Testis (tissue), 3 donors: ENCODE results near the gene FBLN1. TPM values are rescaled to one million over a fixed set of nuclear protein-coding genes. Genes with fewer than 3 reads are reported as not detected.
"Not testable (repeated sequence)": the region's sequence is repeated elsewhere in the genome, so short reads cannot be mapped to it uniquely, and the experiment has no call there.

Experiments used
- DNase-seq: peaks from one replicate; pipeline ENCODE4 v3.0.0-alpha.2; 2019
- H3K27ac ChIP-seq, 2 donors: fragments of 200-600 bp; sonication (generic); one replicate each; pipeline ENCODE4 v1.5.1; 2019
- H3K27me3 ChIP-seq: fragments of 200-600 bp; sonication (generic); one replicate; pipeline ENCODE4 v1.5.1; 2019
- H3K36me3 ChIP-seq: fragments of 200-600 bp; sonication (generic); one replicate; pipeline ENCODE4 v1.5.1; 2017; ENCODE audit warnings: low read depth; ENCODE audit errors: missing control alignments
- H3K4me1 ChIP-seq: fragments of 200-600 bp; sonication (generic); one replicate; pipeline ENCODE4 v1.5.1; 2019
- H3K4me3 ChIP-seq, 2 donors: fragments of 200-600 bp; sonication (generic); one replicate each; pipeline ENCODE4 v1.5.1; 2017 to 2019
- H3K9me3 ChIP-seq: fragments of 200-600 bp; sonication (generic); one replicate; pipeline ENCODE4 v1.5.1; 2017
- CTCF ChIP-seq, 3 experiments: fragments of 450-650 bp in 2 of 3; fragments of 200-600 bp in 1 of 3; sonication (generic) in 1 of 3; IDR thresholded peaks; one replicate each; pipeline ENCODE4 v1.5.1; 2016 to 2019; ENCODE audit warnings: antibody characterized with exemption in 3 of 3, mild to moderate bottlenecking in 2 of 3, moderate library complexity in 1 of 3
- POLR2A ChIP-seq: fragments of 450-650 bp; IDR thresholded peaks from one replicate; pipeline ENCODE4 v1.6.1; 2017; ENCODE audit warnings: antibody characterized with exemption, mild to moderate bottlenecking, moderate library complexity
- WGBS, 2 donors: methylation state at CpG; one replicate each; pipeline ENCODE4 v1.1.5; 2018; 5-methylcytosine and 5-hydroxymethylcytosine counted together
- intact Hi-C: fragments of 100-400 bp; cut with DNase I; formaldehyde crosslinking; loops from one replicate; pipeline ENCODE4 v1.15.1; 2023; ENCODE audit warnings: low total_unique reads
- polyA plus RNA-seq: library from polyadenylated mRNA; stranded (reverse); fragments of 350-450 nt; fragmentation: Illumina TruSeq; extraction: RNeasy Lipid Tissue Mini Kit (QIAGEN cat#74804); gene quantifications from one replicate; pipeline ENCODE4 v1.2.3, GENCODE V29; 2014; ENCODE audit warnings: low read depth, low replicate concordance; ENCODE audit not compliant: insufficient read depth
- total RNA-seq, 2 donors: library from RNA; depleted of rRNA; stranded (reverse); fragments of >200 nt; gene quantifications; one replicate each; pipeline ENCODE4 v1.2.3, GENCODE V29; 2016

The FBLN1 gene
- total and polyA plus RNA-seq, 3 donors from 2014 or later: 32.4 to 154 (median 42.2) TPM

GRCh38 chr22:45615364-45615763, 112.7 kb downstream of the FBLN1 start:
- 71 to 87% methylated on average over 3 of the region's 3 CpGs for WGBS, 2 donors
- H3K27ac ChIP-seq: no peak overlapping the region
- intact Hi-C loops: no loop called here

GRCh38 chr22:45616432-45616831, 113.7 kb downstream of the FBLN1 start:
- H3K27me3 ChIP-seq: no peaks in the 10 kb centered on the region
- no peaks in the 10 kb centered on the region for H3K4me1 ChIP-seq
- H3K36me3 ChIP-seq: no peaks in the 10 kb centered on the region
- H3K4me3 ChIP-seq: no peak overlapping the region
- no peak for TF ChIP-seq CTCF (IDR thresholded peaks at IDR 0.05)
- TF ChIP-seq POLR2A: no peak
- no peak for DNase-seq
- no peak overlapping the region for H3K27ac ChIP-seq
- intact Hi-C loops: no loop called here
- H3K9me3 ChIP-seq: no peaks in the 10 kb centered on the region
- WGBS, 2 donors: 94 to 95% methylated on average over 2 of the region's 2 CpGs

More at GRCh38 chr22:45615364-45615763, 112.7 kb downstream of the FBLN1 start:
- DNase-seq: no peak
- H3K4me3 ChIP-seq: no peak overlapping the region
- H3K36me3 ChIP-seq: no peaks in the 10 kb centered on the region
- H3K27me3 ChIP-seq: no peaks in the 10 kb centered on the region
- TF ChIP-seq CTCF (IDR thresholded peaks at IDR 0.05): no peak
- TF ChIP-seq POLR2A: no peak
- H3K9me3 ChIP-seq: no peaks in the 10 kb centered on the region
- H3K4me1 ChIP-seq: no peaks in the 10 kb centered on the region

GRCh38 chr22:45617948-45618347, 115.3 kb downstream of the FBLN1 start:
- 71 to 80% methylated on average over 7 to 8 of the region's 8 CpGs for WGBS, 2 donors
- no peak overlapping the region for H3K4me3 ChIP-seq
- no peaks in the 10 kb centered on the region for H3K4me1 ChIP-seq
- H3K9me3 ChIP-seq: no peaks in the 10 kb centered on the region
- H3K27ac ChIP-seq: no peak overlapping the region
- H3K27me3 ChIP-seq: no peaks in the 10 kb centered on the region
- H3K36me3 ChIP-seq: no peaks in the 10 kb centered on the region
- intact Hi-C loops: no loop called here
- DNase-seq: no peak
- no peak for TF ChIP-seq POLR2A
- no peak for TF ChIP-seq CTCF (IDR thresholded peaks at IDR 0.05)

GRCh38 chr22:45620706-45621105, 118.0 kb downstream of the FBLN1 start:
- no peaks in the 10 kb centered on the region for H3K27me3 ChIP-seq
- no peaks in the 10 kb centered on the region for H3K9me3 ChIP-seq
- 88 to 93% methylated on average over 3 of the region's 3 CpGs for WGBS, 2 donors
- H3K27ac ChIP-seq: no peak overlapping the region
- intact Hi-C loops: no loop called here
- H3K36me3 ChIP-seq: no peaks in the 10 kb centered on the region
- TF ChIP-seq POLR2A: no peak
- no peak for TF ChIP-seq CTCF (IDR thresholded peaks at IDR 0.05)
- H3K4me1 ChIP-seq: no peaks in the 10 kb centered on the region
- H3K4me3 ChIP-seq: no peak overlapping the region
- no peak for DNase-seq

GRCh38 chr22:45621836-45622600, 119.3 kb downstream of the FBLN1 start:
- no peak for TF ChIP-seq CTCF (IDR thresholded peaks at IDR 0.05)
- no peak for TF ChIP-seq POLR2A
- intact Hi-C loops: no loop called here
- H3K4me3 ChIP-seq: no peak overlapping the region
- DNase-seq: no peak
- no peak overlapping the region for H3K27ac ChIP-seq
- no peaks in the 10 kb centered on the region for H3K27me3 ChIP-seq
- H3K9me3 ChIP-seq: no peaks in the 10 kb centered on the region
- 88 to 94% methylated on average over 9 to 11 of the region's 11 CpGs for WGBS, 2 donors
- no peaks in the 10 kb centered on the region for H3K4me1 ChIP-seq
- H3K36me3 ChIP-seq: no peaks in the 10 kb centered on the region

GRCh38 chr22:45623464-45624145, 120.9 kb downstream of the FBLN1 start:
- intact Hi-C loops, H3K27me3 ChIP-seq, H3K36me3 ChIP-seq, H3K9me3 ChIP-seq, H3K4me3 ChIP-seq, H3K4me1 ChIP-seq, DNase-seq, H3K27ac ChIP-seq: not testable (repeated sequence)
- WGBS, 2 donors: 94 to 96% methylated on average over 3 of the region's 3 CpGs
